Endothelial cell of umbilical vein (primary cell): ENCODE results near the gene CTBP2.

Source experiments
- CTCF ChIP-seq, 2 donors: IDR thresholded peaks; 1 replicate in 1 of 2; 2 replicates in 1 of 2; pipeline ENCODE4 v1.5.1; 2011; ENCODE audit warnings: low read length in 2 of 2, mild to moderate bottlenecking in 2 of 2, moderate library complexity in 2 of 2, control low read depth in 1 of 2, inconsistent platforms in 1 of 2, low read depth in 1 of 2; ENCODE audit not compliant: insufficient read depth in 1 of 2; ENCODE audit errors: extremely low read depth in 1 of 2
- EZH2 ChIP-seq: IDR thresholded peaks from 2 replicates; pipeline ENCODE4 v1.6.1; 2012; ENCODE audit warnings: borderline replicate concordance, low read depth, mild to moderate bottlenecking, moderate library complexity, low read length, inconsistent platforms; ENCODE audit not compliant: severe bottlenecking
- FOS ChIP-seq: IDR thresholded peaks from 2 replicates; pipeline ENCODE4 v1.6.1; 2011; ENCODE audit warnings: mild to moderate bottlenecking, low read length, moderate library complexity, borderline replicate concordance; ENCODE audit not compliant: insufficient read depth
- GATA2 ChIP-seq: IDR thresholded peaks from 2 replicates; pipeline ENCODE4 v1.7.0; 2011; ENCODE audit warnings: low read depth, mild to moderate bottlenecking, moderate library complexity, mixed read lengths, low read length; ENCODE audit not compliant: insufficient read length, insufficient read depth
- JUN ChIP-seq: IDR thresholded peaks from 2 replicates; pipeline ENCODE4 v1.6.1; 2011; ENCODE audit warnings: borderline replicate concordance, low read depth; ENCODE audit not compliant: insufficient read length, insufficient read depth
- MAX ChIP-seq: IDR thresholded peaks from 2 replicates; pipeline ENCODE4 v1.6.1; 2011; ENCODE audit not compliant: insufficient read depth, insufficient read length
- MYC ChIP-seq: IDR thresholded peaks from one replicate; pipeline ENCODE4 v1.6.1; 2011; ENCODE audit warnings: mild to moderate bottlenecking, low read depth, low read length
- POLR2A ChIP-seq: IDR thresholded peaks from 2 replicates; pipeline ENCODE4 v1.6.1; 2012; ENCODE audit warnings: low read depth, mild to moderate bottlenecking, control low read depth, low read length
- POLR2AphosphoS5 ChIP-seq: IDR thresholded peaks from 2 replicates; pipeline ENCODE4 v1.6.1; 2012; ENCODE audit warnings: low read depth, mild to moderate bottlenecking, control low read depth, low read length, moderate library complexity; ENCODE audit not compliant: insufficient read depth

GRCh38 chr10:125209591-125210355 lies 49.4 kb upstream of the CTBP2 start:
- TF ChIP-seq POLR2A, result no peak
- TF ChIP-seq GATA2, result no peak
- no peak for TF ChIP-seq POLR2AphosphoS5
- TF ChIP-seq CTCF (IDR thresholded peaks at IDR 0.05; ENCODE audit: extremely low read depth in 1 of 2, insufficient read depth in 1 of 2, low read depth in 1 of 2, low read length in 2 of 2), result no peak
- no peak for TF ChIP-seq MAX
- TF ChIP-seq EZH2, result no peak
- no peak for TF ChIP-seq MYC
- TF ChIP-seq JUN, result no peak
- no peak for TF ChIP-seq FOS
